NCI-H2029 (cell line): ENCODE measurements around the gene ZNF410.

ENCODE experiments used
- DNase-seq: peaks from one replicate; lab custom pipeline; 2025; lab: John Stamatoyannopoulos, UW

The ZNF410 gene

GRCh38 chr14:73955674-73956073 is 69.0 kb downstream of the ZNF410 start:
- no peak for DNase-seq

GRCh38 chr14:73958591-73958990 is 71.9 kb downstream of the ZNF410 start:
- DNase-seq: no peak

GRCh38 chr14:73961192-73961591 is 74.5 kb downstream of the ZNF410 start:
- no peak for DNase-seq

GRCh38 chr14:73965216-73965615 is 78.6 kb downstream of the ZNF410 start:
- DNase-seq: no peak

GRCh38 chr14:73968885-73969284 is 82.2 kb downstream of the ZNF410 start:
- DNase-seq: no peak

- no peak for DNase-seq
Measured at GRCh38 chr14:73973497-73973896, 86.8 kb downstream of the ZNF410 start.

GRCh38 chr14:73976125-73976524 is 89.5 kb downstream of the ZNF410 start:
- DNase-seq: no peak

GRCh38 chr14:73977896-73978295 is 91.2 kb downstream of the ZNF410 start:
- no peak for DNase-seq
